GM19238 (cell line): Measurements from ENCODE around the gene SELENOO.

Experiments used
- DNase-seq: peaks from one replicate; pipeline ENCODE4 v3.0.0; 2011; ENCODE audit warnings: low spot score; ENCODE audit not compliant: insufficient read length

Gene SELENOO

GRCh38 chr22:50216684-50217520 lies 16.1 kb downstream of the SELENOO start:
- DNase-seq, result no peak

- no peak for DNase-seq
These were observed 16.8 kb downstream of the SELENOO start for GRCh38 chr22:50217543-50218152.

GRCh38 chr22:50218153-50218995 lies 17.6 kb downstream of the SELENOO start:
- no peak for DNase-seq

GRCh38 chr22:50218996-50219727 lies 18.4 kb downstream of the SELENOO start:
- no peak for DNase-seq

GRCh38 chr22:50219800-50220602 lies 19.2 kb downstream of the SELENOO start:
- no peak for DNase-seq

- DNase-seq, result no peak
These were observed 20.0 kb downstream of the SELENOO start for GRCh38 chr22:50220603-50221409.

GRCh38 chr22:50221410-50222300 lies 20.8 kb downstream of the SELENOO start:
- no peak for DNase-seq

GRCh38 chr22:50222508-50222907 lies 21.7 kb downstream of the SELENOO start:
- no peak for DNase-seq

- no peak for DNase-seq
These were observed 23.3 kb downstream of the SELENOO start for GRCh38 chr22:50224071-50224470.

- no peak for DNase-seq
These were observed 24.6 kb downstream of the SELENOO start for GRCh38 chr22:50225200-50225969.

GRCh38 chr22:50226063-50226874 lies 25.5 kb downstream of the SELENOO start:
- DNase-seq, result no peak

- no peak for DNase-seq
These were observed 26.0 kb downstream of the SELENOO start for GRCh38 chr22:50226875-50227165.

- DNase-seq, result no peak
These were observed 26.9 kb downstream of the SELENOO start for GRCh38 chr22:50227579-50228215.

GRCh38 chr22:50228366-50228765 lies 27.6 kb downstream of the SELENOO start:
- DNase-seq, result no peak

- no peak for DNase-seq
These were observed 28.6 kb downstream of the SELENOO start for GRCh38 chr22:50229370-50229769.

- no peak for DNase-seq
These were observed 31.8 kb downstream of the SELENOO start for GRCh38 chr22:50232481-50233151.
